ENCODE results near the gene CCR3.

Gene CCR3

GRCh38 chr3:46272028-46272451 lies 29.8 kb downstream of the CCR3 start:
- no peak overlapping the region for H3K4me3 ChIP-seq (ENCODE audit: low read length)
- H3K9ac ChIP-seq (ENCODE audit: low read depth, low read length), result no peak overlapping the region
- H3K4me1 ChIP-seq (ENCODE audit: insufficient read depth, low read length), result no peaks in the 10 kb centered on the region
- 94% methylated on average over 4 of the region's 4 CpGs for WGBS
- no peaks in the 10 kb centered on the region for H3K27me3 ChIP-seq (ENCODE audit: insufficient read depth, low read length)
- H3K9me3 ChIP-seq (ENCODE audit: insufficient read depth, low read depth, low read length), result 0 out of 2 replicates have a peak, but pooled peaks cover 3% of the 10 kb centered on the region
- H3K27ac ChIP-seq (ENCODE audit: low read depth, low read length), result no peak overlapping the region
- no peaks in the 10 kb centered on the region for H3K36me3 ChIP-seq (ENCODE audit: insufficient read depth, low read length)

GRCh38 chr3:46276497-46277099 lies 34.3 kb downstream of the CCR3 start:
- H3K4me1 ChIP-seq (ENCODE audit: insufficient read depth, low read length), result no peaks in the 10 kb centered on the region
- peaks cover 14% of the 10 kb centered on the region for H3K9me3 ChIP-seq (ENCODE audit: insufficient read depth, low read depth, low read length)
- no peaks in the 10 kb centered on the region for H3K36me3 ChIP-seq (ENCODE audit: insufficient read depth, low read length)
- no peak overlapping the region for H3K9ac ChIP-seq (ENCODE audit: low read depth, low read length)
- H3K4me3 ChIP-seq (ENCODE audit: low read length), result no peak overlapping the region
- WGBS, result 68% methylated on average over 8 of the region's 9 CpGs
- H3K27ac ChIP-seq (ENCODE audit: low read depth, low read length), result no peak overlapping the region
- H3K27me3 ChIP-seq (ENCODE audit: insufficient read depth, low read length), result no peaks in the 10 kb centered on the region

- Histone ChIP-seq H3K9me3 (ENCODE audit: insufficient read depth, low read depth, low read length) (peaks cover 14% of the 10 kb centered on the region), H3K9ac (ENCODE audit: low read depth, low read length) (no peak overlapping the region), H3K4me3 (ENCODE audit: low read length) (no peak overlapping the region), H3K36me3 (ENCODE audit: insufficient read depth, low read length) (no peaks in the 10 kb centered on the region), H3K27me3 (ENCODE audit: insufficient read depth, low read length) (no peaks in the 10 kb centered on the region), H3K4me1 (ENCODE audit: insufficient read depth, low read length) (no peaks in the 10 kb centered on the region), H3K27ac (ENCODE audit: low read depth, low read length) (no peak overlapping the region)
- 84% methylated on average over 2 of the region's 2 CpGs for WGBS
Observed at GRCh38 chr3:46277476-46277875, 35.2 kb downstream of the CCR3 start.

GRCh38 chr3:46278816-46279672 lies 36.8 kb downstream of the CCR3 start:
- H3K4me1 ChIP-seq (ENCODE audit: insufficient read depth, low read length), result no peaks in the 10 kb centered on the region
- H3K9ac ChIP-seq (ENCODE audit: low read depth, low read length), result no peak overlapping the region
- 93% methylated on average over 3 of the region's 3 CpGs for WGBS
- no peaks in the 10 kb centered on the region for H3K36me3 ChIP-seq (ENCODE audit: insufficient read depth, low read length)
- no peak overlapping the region for H3K4me3 ChIP-seq (ENCODE audit: low read length)
- H3K9me3 ChIP-seq (ENCODE audit: insufficient read depth, low read depth, low read length), result peaks cover 14% of the 10 kb centered on the region
- H3K27me3 ChIP-seq (ENCODE audit: insufficient read depth, low read length), result no peaks in the 10 kb centered on the region
- no peak overlapping the region for H3K27ac ChIP-seq (ENCODE audit: low read depth, low read length)

- H3K27ac ChIP-seq (ENCODE audit: low read depth, low read length), result no peak overlapping the region
- no peak overlapping the region for H3K4me3 ChIP-seq (ENCODE audit: low read length)
- H3K9ac ChIP-seq (ENCODE audit: low read depth, low read length), result no peak overlapping the region
- no peaks in the 10 kb centered on the region for H3K27me3 ChIP-seq (ENCODE audit: insufficient read depth, low read length)
- 96% methylated on average over 5 of the region's 5 CpGs for WGBS
- peaks cover 14% of the 10 kb centered on the region for H3K9me3 ChIP-seq (ENCODE audit: insufficient read depth, low read depth, low read length)
- H3K4me1 ChIP-seq (ENCODE audit: insufficient read depth, low read length), result no peaks in the 10 kb centered on the region
- no peaks in the 10 kb centered on the region for H3K36me3 ChIP-seq (ENCODE audit: insufficient read depth, low read length)
Observed at GRCh38 chr3:46280105-46280797, 38.0 kb downstream of the CCR3 start.

- no peak overlapping the region for H3K4me3 ChIP-seq (ENCODE audit: low read length)
- 92% methylated on average over 1 of the region's 1 CpG for WGBS
- no peaks in the 10 kb centered on the region for H3K36me3 ChIP-seq (ENCODE audit: insufficient read depth, low read length)
- no peak overlapping the region for H3K27ac ChIP-seq (ENCODE audit: low read depth, low read length)
- no peaks in the 10 kb centered on the region for H3K4me1 ChIP-seq (ENCODE audit: insufficient read depth, low read length)
- H3K9ac ChIP-seq (ENCODE audit: low read depth, low read length), result no peak overlapping the region
- H3K27me3 ChIP-seq (ENCODE audit: insufficient read depth, low read length), result no peaks in the 10 kb centered on the region
- peaks cover 14% of the 10 kb centered on the region for H3K9me3 ChIP-seq (ENCODE audit: insufficient read depth, low read depth, low read length)
Observed at GRCh38 chr3:46281551-46281950, 39.3 kb downstream of the CCR3 start.

GRCh38 chr3:46282041-46282440 lies 39.8 kb downstream of the CCR3 start:
- Histone ChIP-seq H3K4me1 (ENCODE audit: insufficient read depth, low read length) (no peaks in the 10 kb centered on the region), H3K27me3 (ENCODE audit: insufficient read depth, low read length) (no peaks in the 10 kb centered on the region)
- 99% methylated on average over 4 of the region's 4 CpGs for WGBS

GRCh38 chr3:46282696-46283095 lies 40.4 kb downstream of the CCR3 start:
- Histone ChIP-seq H3K9me3 (ENCODE audit: insufficient read depth, low read depth, low read length) (peaks cover 14% of the 10 kb centered on the region), H3K27me3 (ENCODE audit: insufficient read depth, low read length) (no peaks in the 10 kb centered on the region), H3K9ac (ENCODE audit: low read depth, low read length) (no peak overlapping the region), H3K4me3 (ENCODE audit: low read length) (no peak overlapping the region), H3K36me3 (ENCODE audit: insufficient read depth, low read length) (no peaks in the 10 kb centered on the region), H3K4me1 (ENCODE audit: insufficient read depth, low read length) (no peaks in the 10 kb centered on the region), H3K27ac (ENCODE audit: low read depth, low read length) (no peak overlapping the region)
- 100% methylated on average over 1 of the region's 2 CpGs for WGBS

More at GRCh38 chr3:46282041-46282440, 39.8 kb downstream of the CCR3 start:
- no peak overlapping the region for H3K4me3 ChIP-seq (ENCODE audit: low read length)
- no peak overlapping the region for H3K9ac ChIP-seq (ENCODE audit: low read depth, low read length)
- no peaks in the 10 kb centered on the region for H3K36me3 ChIP-seq (ENCODE audit: insufficient read depth, low read length)
- no peak overlapping the region for H3K27ac ChIP-seq (ENCODE audit: low read depth, low read length)
- peaks cover 14% of the 10 kb centered on the region for H3K9me3 ChIP-seq (ENCODE audit: insufficient read depth, low read depth, low read length)

- Histone ChIP-seq H3K9me3 (ENCODE audit: insufficient read depth, low read depth, low read length) (peaks cover 10% of the 10 kb centered on the region), H3K36me3 (ENCODE audit: insufficient read depth, low read length) (no peaks in the 10 kb centered on the region), H3K27ac (ENCODE audit: low read depth, low read length) (no peak overlapping the region), H3K4me1 (ENCODE audit: insufficient read depth, low read length) (no peaks in the 10 kb centered on the region), H3K27me3 (ENCODE audit: insufficient read depth, low read length) (no peaks in the 10 kb centered on the region), H3K9ac (ENCODE audit: low read depth, low read length) (no peak overlapping the region), H3K4me3 (ENCODE audit: low read length) (no peak overlapping the region)
- 94% methylated on average over 2 of the region's 2 CpGs for WGBS
Observed at GRCh38 chr3:46283881-46284450, 41.7 kb downstream of the CCR3 start.

- Histone ChIP-seq H3K27ac (ENCODE audit: low read depth, low read length) (no peak overlapping the region), H3K4me1 (ENCODE audit: insufficient read depth, low read length) (no peaks in the 10 kb centered on the region), H3K27me3 (ENCODE audit: insufficient read depth, low read length) (no peaks in the 10 kb centered on the region), H3K4me3 (ENCODE audit: low read length) (no peak overlapping the region), H3K9me3 (ENCODE audit: insufficient read depth, low read depth, low read length) (no peaks in the 10 kb centered on the region), H3K9ac (ENCODE audit: low read depth, low read length) (no peak overlapping the region), H3K36me3 (ENCODE audit: insufficient read depth, low read length) (no peaks in the 10 kb centered on the region)
- WGBS, result 86% methylated on average over 6 of the region's 6 CpGs
Observed at GRCh38 chr3:46284981-46285683, 42.9 kb downstream of the CCR3 start.

Data from HUES64 (cell line).